ENCODE results near the gene NR1I3. TPM values are rescaled to one million over a fixed set of nuclear protein-coding genes. Genes with fewer than 3 reads are reported as not detected.
A peak's percentile ranks its signal among the peaks of the same experiment; 100 is the strongest.

The NR1I3 gene
- total RNA-seq, 2 donors from 2014 or later: not detected

DNA sequence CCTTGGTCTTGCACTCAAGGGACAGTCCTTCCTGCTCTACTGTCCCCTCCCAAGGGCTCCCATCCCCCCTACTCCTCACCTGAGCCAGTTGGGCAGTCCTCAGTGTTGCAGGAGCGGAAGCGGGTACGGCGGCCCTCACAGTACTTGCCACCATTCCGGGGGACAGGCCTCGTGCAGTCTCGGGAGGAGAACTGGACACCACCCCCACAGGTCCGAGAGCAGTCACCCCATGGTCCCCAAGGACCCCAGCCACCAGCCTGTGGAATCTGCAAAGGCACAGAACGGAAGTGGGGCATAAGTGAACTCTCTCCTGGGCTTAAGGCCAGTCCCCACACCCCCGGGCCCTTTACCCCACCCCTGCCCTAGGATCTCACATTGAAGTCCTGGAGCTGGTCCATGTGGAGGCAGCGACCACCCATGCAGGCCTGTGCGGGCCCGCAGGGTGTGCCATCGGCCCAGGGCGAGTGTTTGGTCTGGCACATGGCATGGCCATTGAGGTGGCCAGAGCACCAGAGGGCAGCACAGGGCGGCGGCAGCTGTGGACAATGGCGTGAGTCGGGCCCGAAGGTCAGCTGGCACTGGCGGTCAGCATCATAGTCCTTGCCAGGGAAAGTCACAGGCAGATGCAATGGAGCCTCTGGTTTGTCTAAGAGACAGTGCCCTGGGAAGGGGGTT, 44.3 kb downstream of the NR1I3 start:
- Mint-ChIP-seq H3K27ac (peak overlapping the region in 1 of 2 donors; percentile 29), H3K9me3 (no peaks in the 10 kb centered on the region)
- no peak for ATAC-seq

DNA sequence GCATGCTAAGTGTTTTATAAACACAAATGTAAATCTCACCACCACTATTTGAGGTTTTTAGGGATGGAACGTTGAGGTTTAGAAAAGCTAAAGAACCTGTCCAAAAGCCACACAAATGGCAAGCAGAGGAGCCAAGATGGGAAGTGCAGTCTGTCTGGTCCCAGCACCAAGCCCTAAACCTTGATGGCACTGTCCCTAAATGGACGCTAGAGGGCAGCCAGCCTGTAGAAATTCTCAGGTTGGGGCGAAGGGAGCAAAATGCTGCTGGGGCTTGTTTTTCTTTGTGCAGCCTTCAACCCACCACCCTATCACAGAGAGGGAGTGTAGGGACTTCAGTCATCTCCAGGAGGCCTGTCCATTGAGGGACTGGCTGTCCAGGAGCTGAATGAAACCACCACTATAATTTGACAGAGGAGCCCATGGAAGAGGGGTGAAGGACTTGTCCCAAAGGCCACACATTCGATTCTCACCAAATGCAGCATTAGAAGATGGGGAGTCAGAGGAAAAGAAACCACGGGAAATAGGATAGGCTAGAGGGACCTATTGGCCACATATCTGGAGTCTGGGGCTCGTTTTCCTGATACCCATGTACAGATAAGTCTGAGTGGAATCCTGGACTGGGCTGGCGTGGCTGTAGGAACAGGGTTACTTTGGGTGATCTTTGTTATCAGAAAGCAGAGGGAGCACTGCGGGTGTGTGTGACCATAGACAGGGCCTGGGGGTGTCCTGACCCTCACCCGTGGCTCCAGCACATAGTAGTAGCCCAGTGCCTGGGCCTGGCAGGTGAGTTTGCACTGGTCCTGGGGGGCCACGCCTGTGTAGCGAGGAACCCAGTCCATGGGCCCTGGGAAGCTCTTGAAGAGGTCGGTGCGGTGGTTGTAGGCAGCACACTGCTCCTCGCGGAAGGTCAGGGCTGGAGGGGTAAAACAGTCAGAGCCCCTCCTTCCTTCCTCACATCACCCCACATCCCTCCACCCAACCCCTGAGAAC, 45.2 kb downstream of the NR1I3 start:
- peak; percentile 86 to 94 for ATAC-seq
- Mint-ChIP-seq H3K36me3 (no peaks in the 10 kb centered on the region), H3K9me3 (no peaks in the 10 kb centered on the region), H3K27ac (peak overlapping the region; percentile 21 to 94)
- peak in 1 of 2 donors; percentile 60 for DNase-seq (ENCODE audit: low spot score in 2 of 2)

More for the DNA sequence above, 44.3 kb downstream of the NR1I3 start:
- no peak for DNase-seq (ENCODE audit: low spot score in 2 of 2)
- H3K36me3 Mint-ChIP-seq: no peaks in the 10 kb centered on the region

DNA sequence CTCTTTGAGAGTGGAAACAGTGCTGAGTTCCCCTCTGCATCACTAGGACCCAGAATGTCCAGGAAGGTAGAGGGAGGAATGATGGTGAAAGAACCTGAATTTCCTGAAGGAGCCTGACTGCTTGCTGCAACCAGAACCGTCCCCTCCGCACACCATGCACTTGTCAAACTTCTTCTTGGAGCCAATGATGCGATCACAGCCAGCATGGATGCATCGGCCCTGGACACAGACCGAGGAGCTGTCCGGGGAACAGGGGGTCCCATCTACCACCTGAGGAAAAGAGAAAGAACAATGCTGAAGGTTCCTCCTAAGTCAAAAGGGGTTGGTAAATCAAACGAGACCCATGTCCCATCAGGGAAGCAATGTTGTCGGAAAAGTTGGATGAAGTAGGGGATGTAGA, 46.0 kb downstream of the NR1I3 start:
- Mint-ChIP-seq H3K9me3 (no peaks in the 10 kb centered on the region), H3K36me3 (no peaks in the 10 kb centered on the region), H3K27ac (no peak overlapping the region)
- no peak for ATAC-seq
- DNase-seq (ENCODE audit: low spot score in 2 of 2): no peak

DNA sequence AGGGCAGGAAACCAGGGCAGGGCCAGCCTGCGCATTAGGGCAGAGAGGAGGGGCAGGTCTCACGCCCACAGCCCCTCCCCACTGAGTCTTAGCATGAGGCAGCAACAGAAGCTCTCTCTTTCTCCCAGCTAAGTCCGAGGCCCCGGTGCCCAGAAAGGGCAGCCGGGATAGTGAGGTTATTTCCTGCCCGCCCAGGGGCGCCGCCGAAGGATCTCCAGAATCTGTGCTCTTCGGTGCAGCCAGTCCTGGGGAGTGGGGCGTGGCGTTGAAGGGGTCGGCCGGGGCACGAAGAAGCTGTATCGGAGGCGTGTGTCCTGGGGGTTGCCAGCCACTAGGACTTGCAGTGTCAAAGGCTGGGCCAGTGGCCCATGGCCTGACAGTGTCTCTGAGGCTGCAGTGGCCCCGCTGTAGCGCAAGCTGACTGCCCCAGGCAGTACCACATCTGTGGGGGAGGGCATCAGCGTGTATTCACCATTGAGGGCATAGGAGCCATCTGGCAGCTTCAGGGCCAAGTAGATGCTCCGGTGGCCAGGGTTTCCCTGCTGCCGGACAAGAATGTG, 47.0 kb downstream of the NR1I3 start:
- Mint-ChIP-seq H3K36me3 (no peaks in the 10 kb centered on the region), H3K9me3 (peaks cover 0 to under 1% of the 10 kb centered on the region in 2 donors), H3K27ac (no peak overlapping the region)
- DNase-seq (ENCODE audit: low spot score in 2 of 2): no peak
- no peak for ATAC-seq

DNA sequence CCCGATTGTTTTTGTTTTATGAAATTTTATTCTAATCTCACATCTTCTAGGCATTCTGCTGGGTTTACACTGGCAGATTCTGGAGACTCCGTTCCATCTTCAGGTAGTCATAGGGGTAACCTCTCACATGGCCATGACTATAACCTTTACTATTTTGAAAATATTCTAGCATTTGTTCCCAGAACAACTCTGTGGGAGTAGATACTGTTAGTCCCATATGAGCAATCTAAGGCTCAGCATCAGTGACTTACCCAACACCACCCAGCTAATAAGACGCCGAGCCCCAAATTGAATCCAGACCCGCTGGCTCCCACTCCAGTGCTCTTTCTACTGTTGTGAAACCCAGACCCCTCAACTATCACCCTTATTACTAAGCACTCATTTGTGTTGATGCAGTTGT, 49.0 kb downstream of the NR1I3 start:
- H3K36me3 Mint-ChIP-seq: no peaks in the 10 kb centered on the region
- ATAC-seq: no peak
- no peak overlapping the region for H3K27ac Mint-ChIP-seq
- no peak for DNase-seq (ENCODE audit: low spot score in 2 of 2)
- H3K9me3 Mint-ChIP-seq: peaks cover 0 to 9% of the 10 kb centered on the region in 2 donors

DNA sequence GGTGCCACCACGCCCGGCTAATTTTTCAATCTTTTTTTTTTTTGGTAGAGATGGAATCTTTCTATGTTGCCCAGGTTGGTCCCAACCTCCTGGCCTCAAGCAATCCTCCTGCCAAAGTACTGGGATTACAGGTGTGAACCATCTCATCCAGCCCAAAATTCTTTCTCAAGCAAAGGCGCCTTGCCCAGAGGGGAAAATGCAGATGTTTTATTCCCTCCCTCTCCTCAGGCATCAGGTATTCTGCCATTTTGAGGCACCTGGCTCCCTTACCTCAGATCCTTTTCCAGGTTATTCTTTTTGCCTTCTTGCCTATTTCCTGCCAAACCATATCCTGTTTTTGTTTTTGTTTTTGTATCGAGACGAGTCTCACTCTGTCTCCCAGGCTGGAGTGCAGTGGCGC, 49.6 kb downstream of the NR1I3 start:
- DNase-seq (ENCODE audit: low spot score in 2 of 2): no peak
- no peak overlapping the region for H3K27ac Mint-ChIP-seq
- no peak for ATAC-seq
- H3K9me3 Mint-ChIP-seq: peaks cover 0 to 9% of the 10 kb centered on the region in 2 donors
- H3K36me3 Mint-ChIP-seq: no peaks in the 10 kb centered on the region

DNA sequence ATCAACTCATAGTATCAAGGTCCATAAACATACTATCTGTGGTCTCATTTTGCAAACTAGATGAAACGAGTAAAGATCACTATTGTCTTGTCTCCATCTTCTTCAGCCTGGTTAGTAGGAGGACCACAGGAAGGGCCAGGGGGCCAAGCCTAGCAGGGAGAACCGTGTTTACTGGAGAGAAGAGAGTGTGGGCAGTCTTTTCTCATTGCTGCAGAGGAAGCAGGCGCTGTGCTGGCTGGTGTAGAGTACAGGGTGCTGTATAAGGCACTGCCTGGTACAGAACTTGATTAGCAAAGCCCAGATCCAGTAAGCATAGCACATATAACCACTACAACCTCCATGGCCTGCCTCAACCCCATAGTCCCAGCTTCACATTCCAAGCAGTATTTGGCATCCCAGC, 50.7 kb downstream of the NR1I3 start:
- H3K9me3 Mint-ChIP-seq: peaks cover 0 to 9% of the 10 kb centered on the region in 2 donors
- no peak for DNase-seq (ENCODE audit: low spot score in 2 of 2)
- no peak for ATAC-seq
- H3K36me3 Mint-ChIP-seq: no peaks in the 10 kb centered on the region
- peak overlapping the region; percentile 39 to 97 for H3K27ac Mint-ChIP-seq

DNA sequence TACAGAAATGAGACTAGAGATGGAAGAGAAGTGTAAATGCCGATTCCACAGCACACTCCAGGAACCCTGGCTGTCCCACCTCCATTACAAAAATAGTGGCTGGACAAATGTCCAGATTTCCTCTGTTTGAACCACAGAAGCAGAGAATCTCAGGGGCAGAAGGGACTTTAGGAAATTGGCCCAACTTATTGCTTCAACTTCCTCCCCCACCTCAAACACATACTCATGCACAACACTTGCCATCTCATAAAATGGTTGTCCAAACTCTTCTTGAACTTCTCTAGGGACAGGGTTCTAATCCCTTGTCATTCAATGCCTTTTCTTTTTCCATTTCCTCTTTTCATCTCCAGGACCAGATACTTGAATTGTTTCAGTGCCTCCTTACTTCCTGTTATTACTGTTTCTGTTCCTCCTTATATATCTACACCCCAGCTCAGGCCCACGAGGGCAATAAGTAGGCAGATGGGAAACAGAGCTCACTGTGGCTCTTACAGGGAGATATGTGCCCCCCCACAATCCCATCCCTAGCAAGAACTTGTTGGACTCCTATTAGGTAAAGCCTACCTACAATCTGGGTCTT, 52.2 kb downstream of the NR1I3 start:
- peak overlapping the region; percentile 83 to 97 for H3K27ac Mint-ChIP-seq
- ATAC-seq (no peak), DNase-seq (ENCODE audit: low spot score in 2 of 2) (no peak)
- peaks cover 0 to 9% of the 10 kb centered on the region in 2 donors for H3K9me3 Mint-ChIP-seq
- peaks cover 0 to 4% of the 10 kb centered on the region in 2 donors for H3K36me3 Mint-ChIP-seq

DNA sequence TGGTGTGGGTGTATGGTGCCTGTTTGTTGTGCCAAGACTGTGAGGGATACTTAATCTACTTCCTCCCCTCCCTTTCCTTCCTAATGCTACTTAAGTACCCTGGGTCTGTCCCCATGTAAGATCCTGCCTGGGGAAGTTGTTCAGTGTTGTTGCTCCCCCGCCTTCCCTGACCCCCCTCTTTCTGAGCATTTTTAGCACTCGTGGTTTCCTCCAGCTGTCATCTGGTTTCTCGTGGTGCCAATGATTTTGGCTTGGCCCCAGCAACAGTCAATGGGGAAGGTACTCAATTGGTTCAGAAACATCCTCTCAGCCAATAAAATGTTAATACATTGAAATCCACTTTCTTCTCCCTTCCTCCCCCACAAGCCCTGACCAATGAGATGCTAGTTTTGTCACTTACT, 52.7 kb downstream of the NR1I3 start:
- peak overlapping the region; percentile 83 to 97 for H3K27ac Mint-ChIP-seq
- peak; percentile 68 to 72 for ATAC-seq
- peak; percentile 62 to 80 for DNase-seq (ENCODE audit: low spot score in 2 of 2)
- H3K36me3 Mint-ChIP-seq: peaks cover 0 to 4% of the 10 kb centered on the region in 2 donors
- H3K9me3 Mint-ChIP-seq: peaks cover 0 to 9% of the 10 kb centered on the region in 2 donors

DNA sequence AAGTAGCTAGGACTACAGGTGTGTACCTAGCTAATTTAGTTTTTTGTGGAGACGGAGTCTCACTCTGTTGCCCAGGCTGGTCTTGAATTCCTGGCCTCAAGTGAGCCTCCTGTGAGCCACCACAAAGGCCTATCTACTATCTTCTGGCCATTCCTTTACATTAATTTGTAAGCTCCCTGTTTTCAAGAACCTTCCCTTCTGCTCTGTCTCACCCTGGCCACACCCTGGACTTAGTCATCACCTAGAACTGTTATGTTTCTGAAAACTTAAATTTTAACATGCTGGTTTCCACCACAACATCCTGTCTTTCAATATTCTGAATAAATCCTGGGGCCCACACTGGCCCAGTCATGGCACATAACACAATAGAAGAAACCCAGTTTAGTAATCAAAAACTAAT, 55.8 kb downstream of the NR1I3 start:
- peaks cover 3 to 7% of the 10 kb centered on the region in 2 donors for H3K36me3 Mint-ChIP-seq
- peak in 1 of 2 donors; percentile 54 for DNase-seq (ENCODE audit: low spot score in 2 of 2)
- peaks cover 0 to 9% of the 10 kb centered on the region in 2 donors for H3K9me3 Mint-ChIP-seq
- H3K27ac Mint-ChIP-seq: peak overlapping the region; percentile 97 to 98
- peak; percentile 76 to 78 for ATAC-seq

DNA sequence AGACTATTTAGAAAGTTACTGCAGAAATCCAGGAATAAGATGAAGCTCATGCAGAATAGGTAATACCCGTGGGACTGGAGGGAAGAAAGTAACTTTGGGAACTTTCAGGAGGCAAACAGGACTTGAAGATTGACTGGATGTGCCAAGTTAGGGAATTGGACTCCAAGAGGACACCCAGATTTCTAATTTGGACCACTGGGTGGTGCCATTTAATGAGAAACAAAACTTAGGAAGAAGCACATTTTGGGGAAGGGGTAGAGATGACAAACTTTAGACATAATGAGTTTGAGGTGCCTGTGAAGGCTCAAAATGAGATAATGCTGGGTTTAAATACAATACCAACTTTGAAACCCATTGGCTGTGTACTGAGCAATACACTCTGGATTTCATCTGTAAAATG, 57.4 kb downstream of the NR1I3 start:
- no peak for ATAC-seq
- peaks cover 17 to 20% of the 10 kb centered on the region in 2 donors for H3K36me3 Mint-ChIP-seq
- H3K27ac Mint-ChIP-seq: peak overlapping the region; percentile 73 to 97
- DNase-seq (ENCODE audit: low spot score in 2 of 2): no peak
- peaks cover 0 to 4% of the 10 kb centered on the region in 2 donors for H3K9me3 Mint-ChIP-seq

DNA sequence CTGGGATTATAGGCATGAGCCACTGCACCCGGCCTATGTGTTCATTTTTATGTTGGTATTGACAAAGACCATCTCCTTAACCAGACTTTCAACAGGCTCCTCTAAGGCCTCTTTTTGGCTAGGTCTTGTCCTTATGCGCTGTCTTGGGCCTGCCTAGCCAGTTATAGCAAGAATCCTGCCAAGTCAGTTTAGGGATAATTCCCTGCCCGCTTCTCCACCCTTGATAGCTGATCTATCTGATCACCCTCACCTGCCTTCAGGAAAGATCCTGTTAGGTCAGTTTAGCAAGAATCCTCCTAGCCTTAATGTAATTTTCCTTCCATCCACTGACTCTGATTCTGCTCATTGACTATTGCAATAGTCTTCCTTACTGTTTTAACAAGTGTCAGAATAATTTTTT, 58.3 kb downstream of the NR1I3 start:
- Mint-ChIP-seq H3K9me3 (no peaks in the 10 kb centered on the region), H3K36me3 (peaks cover 26 to 27% of the 10 kb centered on the region in 2 donors), H3K27ac (peak overlapping the region in 1 of 2 donors; percentile 97)
- DNase-seq (ENCODE audit: low spot score in 2 of 2) (no peak), ATAC-seq (no peak)

Other genes starting within 250 kb of the NR1I3 start
- gene F11R, start 217.1 kb downstream of the NR1I3 start, total RNA-seq: 10 to 100 TPM; 26.0 to 63.6 TPM
- gene TSTD1, start 199.2 kb downstream of the NR1I3 start, total RNA-seq: 10 to 100 TPM; 59.3 to 66.8 TPM
- 10 to 100 TPM; 50.8 to 90.6 TPM for gene USF1, start 192.2 kb downstream of the NR1I3 start, total RNA-seq
- gene ARHGAP30, start 168.3 kb downstream of the NR1I3 start, total RNA-seq: 100 to 1,000 TPM; 116 to 180 TPM
- gene NECTIN4, start 148.6 kb downstream of the NR1I3 start, total RNA-seq: under 1 TPM in 1 of 2 donors, not detected in 1; 0.16 TPM
- 1 to 10 TPM in 1 of 2 donors, not detected in 1; 2.2 TPM for gene KLHDC9, start 139.8 kb downstream of the NR1I3 start, total RNA-seq
- gene PFDN2, start 120.2 kb downstream of the NR1I3 start, total RNA-seq: 100 to 1,000 TPM in 1 of 2 donors, 10 to 100 TPM in 1; 95.3 to 156 TPM
- gene NIT1, start 120.1 kb downstream of the NR1I3 start, total RNA-seq: 10 to 100 TPM; 59.0 to 82.9 TPM
- gene DEDD, start 105.5 kb downstream of the NR1I3 start, total RNA-seq: 10 to 100 TPM; 40.1 to 41.8 TPM
- gene UFC1, start 84.2 kb downstream of the NR1I3 start, total RNA-seq: 100 to 1,000 TPM in 1 of 2 donors, 10 to 100 TPM in 1; 95.8 to 239 TPM
- gene USP21, start 78.7 kb downstream of the NR1I3 start, total RNA-seq: 10 to 100 TPM; 30.3 to 60.3 TPM
- 10 to 100 TPM; 28.2 to 41.0 TPM for gene PPOX, start 71.8 kb downstream of the NR1I3 start, total RNA-seq
- 10 to 100 TPM; 39.0 to 92.4 TPM for gene B4GALT3, start 60.7 kb downstream of the NR1I3 start, total RNA-seq
- 1 to 10 TPM; 2.7 to 4.2 TPM for gene ADAMTS4, start 39.1 kb downstream of the NR1I3 start, total RNA-seq
- 100 to 1,000 TPM; 115 to 126 TPM for gene NDUFS2, start 35.8 kb downstream of the NR1I3 start, total RNA-seq
- 1 to 10 TPM in 1 of 2 donors, under 1 TPM in 1; 0.49 to 7.4 TPM for gene FCER1G, start 22.9 kb downstream of the NR1I3 start, total RNA-seq
- gene APOA2, start 14.6 kb downstream of the NR1I3 start, total RNA-seq: not detected
- 10 to 100 TPM; 13.3 to 17.7 TPM for gene TOMM40L, start 12.1 kb downstream of the NR1I3 start, total RNA-seq
- under 1 TPM in 1 of 2 donors, not detected in 1; 0.97 TPM for gene PCP4L1, start 20.5 kb upstream of the NR1I3 start, total RNA-seq
- gene MPZ, start 71.8 kb upstream of the NR1I3 start, total RNA-seq: 1 to 10 TPM; 6.4 to 7.1 TPM
- gene SDHC, start 76.2 kb upstream of the NR1I3 start, total RNA-seq: 100 to 1,000 TPM; 179 to 207 TPM
- gene CFAP126, start 129.7 kb upstream of the NR1I3 start, total RNA-seq: not detected

Data from activated naive CD4-positive, alpha-beta T cell treated with anti-CD3 and anti-CD28 coated beads, Interleukin-2, amount 50 U/mL, for 72 hours (primary cell).